Endothelial cell of umbilical vein (primary cell): ENCODE results near the gene CAND2. TPM values are rescaled to one million over a fixed set of nuclear protein-coding genes. Genes with fewer than 3 reads are reported as not detected.

Experiments used
- BruUV-seq: library from RNA; stranded (reverse); fragments of 400-500 nt; replicated peaks from 2 replicates; lab custom pipeline; 2021; lab: Mats Ljungman, UMichigan
- CTCF ChIA-PET: fragments of 300-600, 350-600 bp; sonication (Branson Sonifier 250); formaldehyde crosslinking; loops from one replicate; lab custom pipeline; 2021; ENCODE audit warnings: antibody characterized with exemption, inconsistent platforms; lab: Charles Lee
- POLR2A ChIA-PET: fragments of 300-600, 350-600 bp; sonication (Branson Sonifier 250); formaldehyde crosslinking; loops from one replicate; lab custom pipeline; 2021; ENCODE audit warnings: antibody characterized with exemption, inconsistent platforms; lab: Charles Lee
- DNase-seq: peaks from one replicate; pipeline ENCODE4 v3.0.0-alpha.2; 2011; ENCODE audit warnings: low read depth, low spot score
- FAIRE-seq: peaks from 2 replicates; lab custom pipeline; 2011; peaks lifted over from hg19 to GRCh38; lab: Jason Lieb, UNC
- H2AFZ ChIP-seq: 2 replicates; pipeline ENCODE4 v1.6.0; 2012; ENCODE audit warnings: low read depth, low read length, control low read depth, inconsistent platforms
- H3K27ac ChIP-seq: 2 replicates; pipeline ENCODE4 v1.5.1; 2011; ENCODE audit warnings: low read depth, mild to moderate bottlenecking, control low read depth, low read length, moderate library complexity; ENCODE audit not compliant: insufficient read depth
- H3K27me3 ChIP-seq, 2 experiments: 2 replicates each; pipeline versions ENCODE4 v1.6.0 to v1.6.1; 2011; ENCODE audit warnings: low read length in 2 of 2, mixed read lengths in 1 of 2; ENCODE audit not compliant: control insufficient read depth in 2 of 2, insufficient read depth in 2 of 2
- H3K36me3 ChIP-seq, 2 experiments: 2 replicates in 1 of 2; 3 replicates in 1 of 2; pipeline ENCODE4 v1.5.1; 2011; ENCODE audit warnings: low read length in 2 of 2, mild to moderate bottlenecking in 1 of 2, moderate library complexity in 1 of 2; ENCODE audit not compliant: control insufficient read depth in 2 of 2, insufficient read depth in 2 of 2; ENCODE audit errors: extremely low read depth in 1 of 2
- H3K4me1 ChIP-seq: 3 replicates; pipeline ENCODE4 v1.5.1; 2011; ENCODE audit warnings: mild to moderate bottlenecking, low read length; ENCODE audit not compliant: control insufficient read depth, insufficient read depth; ENCODE audit errors: extremely low read depth
- H3K4me2 ChIP-seq: 2 replicates; pipeline ENCODE4 v1.6.1; 2011; ENCODE audit warnings: low read length, control low read depth, mixed read lengths; ENCODE audit not compliant: insufficient read depth
- H3K4me3 ChIP-seq, 3 experiments: fragments of 200-600 bp in 1 of 3; sonication (generic), shearing (Covaris generic) in 1 of 3; replicated peaks in 1 of 3; 2 replicates each; pipeline ENCODE4 v1.5.1; 2011 to 2016; ENCODE audit warnings: control low read depth in 3 of 3, low read length in 3 of 3, mild to moderate bottlenecking in 2 of 3, inconsistent platforms in 1 of 3, low read depth in 1 of 3, moderate library complexity in 1 of 3; ENCODE audit not compliant: insufficient read depth in 1 of 3
- H3K79me2 ChIP-seq: 2 replicates; pipeline ENCODE4 v1.6.0; 2012; ENCODE audit warnings: low read length, inconsistent platforms; ENCODE audit not compliant: control insufficient read depth, insufficient read depth
- H3K9ac ChIP-seq: replicated peaks from 2 replicates; pipeline ENCODE3; 2011; ENCODE audit warnings: low read length, control low read depth; ENCODE audit not compliant: insufficient read depth; ENCODE audit errors: extremely low read depth
- H3K9me1 ChIP-seq: replicated peaks from 3 replicates; pipeline ENCODE4 v1.6.0; 2011; ENCODE audit warnings: mild to moderate bottlenecking, low read length; ENCODE audit not compliant: control insufficient read depth, insufficient read depth; ENCODE audit errors: extremely low read depth
- H3K9me3 ChIP-seq: replicated peaks from 2 replicates; pipeline ENCODE4 v1.5.1; 2012; ENCODE audit warnings: low read length, inconsistent platforms; ENCODE audit not compliant: control insufficient read depth, insufficient read depth
- H4K20me1 ChIP-seq: replicated peaks from 2 replicates; pipeline ENCODE3; 2011; ENCODE audit warnings: mild to moderate bottlenecking, low read length; ENCODE audit not compliant: control insufficient read depth, insufficient read depth; ENCODE audit errors: extremely low read depth
- CTCF ChIP-seq, 2 donors: IDR thresholded peaks; 1 replicate in 1 of 2; 2 replicates in 1 of 2; pipeline ENCODE4 v1.5.1; 2011; ENCODE audit warnings: low read length in 2 of 2, mild to moderate bottlenecking in 2 of 2, moderate library complexity in 2 of 2, control low read depth in 1 of 2, inconsistent platforms in 1 of 2, low read depth in 1 of 2; ENCODE audit not compliant: insufficient read depth in 1 of 2; ENCODE audit errors: extremely low read depth in 1 of 2
- EZH2 ChIP-seq: IDR thresholded peaks from 2 replicates; pipeline ENCODE4 v1.6.1; 2012; ENCODE audit warnings: borderline replicate concordance, low read depth, mild to moderate bottlenecking, moderate library complexity, low read length, inconsistent platforms; ENCODE audit not compliant: severe bottlenecking
- FOS ChIP-seq: IDR thresholded peaks from 2 replicates; pipeline ENCODE4 v1.6.1; 2011; ENCODE audit warnings: mild to moderate bottlenecking, low read length, moderate library complexity, borderline replicate concordance; ENCODE audit not compliant: insufficient read depth
- GATA2 ChIP-seq: IDR thresholded peaks from 2 replicates; pipeline ENCODE4 v1.7.0; 2011; ENCODE audit warnings: low read depth, mild to moderate bottlenecking, moderate library complexity, mixed read lengths, low read length; ENCODE audit not compliant: insufficient read length, insufficient read depth
- JUN ChIP-seq: IDR thresholded peaks from 2 replicates; pipeline ENCODE4 v1.6.1; 2011; ENCODE audit warnings: borderline replicate concordance, low read depth; ENCODE audit not compliant: insufficient read length, insufficient read depth
- MYC ChIP-seq: IDR thresholded peaks from one replicate; pipeline ENCODE4 v1.6.1; 2011; ENCODE audit warnings: mild to moderate bottlenecking, low read depth, low read length
- POLR2A ChIP-seq: IDR thresholded peaks from 2 replicates; pipeline ENCODE4 v1.6.1; 2012; ENCODE audit warnings: low read depth, mild to moderate bottlenecking, control low read depth, low read length
- POLR2AphosphoS5 ChIP-seq: IDR thresholded peaks from 2 replicates; pipeline ENCODE4 v1.6.1; 2012; ENCODE audit warnings: low read depth, mild to moderate bottlenecking, control low read depth, low read length, moderate library complexity; ENCODE audit not compliant: insufficient read depth
- dilution Hi-C: fragments of 300-500 bp; cut with MboI; formaldehyde crosslinking; loops from one replicate; pipeline ENCODE4 v1.15.0; 2019; ENCODE audit warnings: low sequenced_read_pairs; ENCODE audit not compliant: extremely low pct_ligation_motif_present
- intact Hi-C: fragments of 100-400 bp; cut with micrococcal nuclease; formaldehyde crosslinking; loops from one replicate; pipeline ENCODE4 v1.10.0; 2022
- polyA plus RNA-seq, 4 experiments: library from polyadenylated mRNA; depleted of rRNA in 3 of 4; stranded (reverse) in 3 of 4; unstranded in 1 of 4; fragments of >200 nt; gene quantifications; 2 replicates each; pipeline versions ENCODE4 v1.2.1 to v1.2.3, GENCODE V29; 2011 to 2012; ENCODE audit warnings: missing spikeins in 1 of 4
- total RNA-seq: library from RNA; stranded (reverse); gene quantifications from 2 replicates; pipeline ENCODE4 v1.2.3, GENCODE V29; 2021
- TF ChIP-seq, protein P1 (sequence below): IDR thresholded peaks from 2 replicates; pipeline ENCODE4 v1.6.1; 2011; ENCODE audit not compliant: insufficient read depth, insufficient read length

Gene CAND2
- total and polyA plus RNA-seq, 2 donors (not counting 3 experiments of a cell fraction or from before 2014, with no cell fraction given), result 7.1 to 11.0 TPM

DNA sequence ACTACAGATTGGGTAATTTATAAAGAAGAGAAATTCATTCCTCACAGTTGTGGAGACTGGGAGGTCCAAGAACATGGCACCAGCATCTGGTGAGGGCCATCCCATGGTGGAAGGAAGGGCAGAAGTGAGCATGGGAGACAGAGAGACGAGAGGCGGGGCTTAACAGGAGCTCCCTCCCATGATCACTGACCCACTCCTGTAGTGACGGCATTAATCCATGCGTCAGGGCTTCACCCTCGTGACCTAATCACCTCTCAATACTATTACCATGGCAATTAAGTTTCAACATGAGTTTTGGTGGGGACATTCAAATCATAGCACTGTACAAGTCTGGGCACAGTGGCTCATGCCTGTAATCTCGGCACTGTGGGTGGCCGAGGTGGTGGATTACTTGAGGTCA, 27.8 kb downstream of the CAND2 start:
- dilution Hi-C loops (no loop called here), intact Hi-C loops (no loop called here)
- no peaks in the 10 kb centered on the region for H3K4me1 ChIP-seq
- no peak overlapping the region for H3K9ac ChIP-seq
- no peaks in the 10 kb centered on the region for H3K27me3 ChIP-seq
- H3K36me3 ChIP-seq, result no peaks in the 10 kb centered on the region
- DNase-seq, result no peak
- no peaks in the 10 kb centered on the region for H4K20me1 ChIP-seq
- no peak for FAIRE-seq
- H3K9me3 ChIP-seq, result no peaks in the 10 kb centered on the region
- no peaks in the 10 kb centered on the region for H3K9me1 ChIP-seq
- H3K79me2 ChIP-seq, result no peaks in the 10 kb centered on the region
- H3K4me2 ChIP-seq, result no peak overlapping the region
- no peak overlapping the region for H3K27ac ChIP-seq
- no TSS peak for BruUV-seq
- no peak overlapping the region for H2AFZ ChIP-seq
- no peak for TF ChIP-seq POLR2AphosphoS5
- no peak for TF ChIP-seq EZH2
- no peak for TF ChIP-seq JUN
- TF ChIP-seq POLR2A, result no peak
- TF ChIP-seq, protein P1, sequence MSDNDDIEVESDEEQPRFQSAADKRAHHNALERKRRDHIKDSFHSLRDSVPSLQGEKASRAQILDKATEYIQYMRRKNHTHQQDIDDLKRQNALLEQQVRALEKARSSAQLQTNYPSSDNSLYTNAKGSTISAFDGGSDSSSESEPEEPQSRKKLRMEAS, result no peak
- no peak for TF ChIP-seq MYC
- no peak for TF ChIP-seq GATA2
- TF ChIP-seq CTCF (IDR thresholded peaks at IDR 0.05; ENCODE audit: extremely low read depth in 1 of 2, insufficient read depth in 1 of 2, low read depth in 1 of 2, low read length in 2 of 2), result no peak
- no peak for TF ChIP-seq FOS
- no peak overlapping the region for H3K4me3 ChIP-seq
- ChIA-PET POLR2A (no interaction called here), CTCF (interaction anchor here (1.3 kb wide), 1 partner anchor 14 kb away, joined by 3 read pairs; no protein-coding TSS in a partner anchor)
